Muscle layer of duodenum (tissue), 2 donors: ENCODE results near the gene SPANXN4.

Experiments
- H3K27ac ChIP-seq: one replicate; pipeline ENCODE4 v1.7.0; 2013; ENCODE audit warnings: mild to moderate bottlenecking, low read length
- H3K27me3 ChIP-seq: one replicate; pipeline ENCODE4 v1.7.0; 2013; ENCODE audit warnings: low read depth, mild to moderate bottlenecking, control low read depth, low read length
- H3K36me3 ChIP-seq, 2 donors: one replicate each; pipeline ENCODE4 v1.7.0; 2013; ENCODE audit warnings: low read length in 2 of 2, control low read depth in 1 of 2, mild to moderate bottlenecking in 1 of 2; ENCODE audit not compliant: insufficient read depth in 2 of 2, control insufficient read depth in 1 of 2
- H3K4me1 ChIP-seq, 2 donors: one replicate each; pipeline ENCODE4 v1.7.0; 2013; ENCODE audit warnings: low read length in 2 of 2, mild to moderate bottlenecking in 2 of 2, control low read depth in 1 of 2, moderate library complexity in 1 of 2; ENCODE audit not compliant: insufficient read depth in 2 of 2, control insufficient read depth in 1 of 2
- H3K4me3 ChIP-seq, 2 donors: one replicate each; pipeline ENCODE4 v1.7.0; 2013; ENCODE audit warnings: low read length in 2 of 2, low read depth in 1 of 2, mild to moderate bottlenecking in 1 of 2
- H3K9me3 ChIP-seq, 2 donors: one replicate each; pipeline ENCODE4 v1.7.0; 2013; ENCODE audit warnings: low read length in 2 of 2, control low read depth in 1 of 2, mild to moderate bottlenecking in 1 of 2; ENCODE audit not compliant: control insufficient read depth in 1 of 2
- donor health status: healthy.

The SPANXN4 gene, protein sequence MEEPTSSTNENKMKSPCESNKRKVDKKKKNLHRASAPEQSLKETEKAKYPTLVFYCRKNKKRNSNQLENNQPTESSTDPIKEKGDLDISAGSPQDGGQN

DNA sequence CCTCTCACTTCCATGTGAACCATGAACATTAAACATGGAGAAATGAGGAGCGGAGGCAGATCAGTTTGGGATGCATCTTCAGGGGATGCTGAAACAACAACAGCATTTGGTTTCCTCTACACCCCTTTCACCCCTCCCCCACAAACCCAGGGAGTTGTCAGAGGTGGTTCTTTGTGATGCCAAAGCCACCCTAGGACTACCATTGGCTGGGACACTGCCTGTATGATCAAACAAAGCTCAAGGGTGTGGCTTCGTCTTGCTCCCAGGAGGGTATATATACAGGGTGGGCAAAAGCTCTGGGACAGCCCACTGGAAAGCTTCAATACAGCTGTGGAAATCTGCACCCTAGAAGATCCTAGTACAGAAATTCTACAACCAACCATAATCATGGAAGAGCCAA, at the start of gene SPANXN4:
SPANXN4 (plus strand) TSS at position 301 of the 400 bp plus-strand sequence; CDS start at position 388, 87 bp downstream.
- Histone ChIP-seq H3K4me3 (no peak within 1 kb of the TSS), H3K4me1 (no peaks in the 10 kb centered on the region), H3K27ac (no peak within 1 kb of the TSS), H3K27me3 (no peaks in the 10 kb centered on the region), H3K36me3 (no peaks in the 10 kb centered on the region), H3K9me3 (no peaks in the 10 kb centered on the region)

DNA sequence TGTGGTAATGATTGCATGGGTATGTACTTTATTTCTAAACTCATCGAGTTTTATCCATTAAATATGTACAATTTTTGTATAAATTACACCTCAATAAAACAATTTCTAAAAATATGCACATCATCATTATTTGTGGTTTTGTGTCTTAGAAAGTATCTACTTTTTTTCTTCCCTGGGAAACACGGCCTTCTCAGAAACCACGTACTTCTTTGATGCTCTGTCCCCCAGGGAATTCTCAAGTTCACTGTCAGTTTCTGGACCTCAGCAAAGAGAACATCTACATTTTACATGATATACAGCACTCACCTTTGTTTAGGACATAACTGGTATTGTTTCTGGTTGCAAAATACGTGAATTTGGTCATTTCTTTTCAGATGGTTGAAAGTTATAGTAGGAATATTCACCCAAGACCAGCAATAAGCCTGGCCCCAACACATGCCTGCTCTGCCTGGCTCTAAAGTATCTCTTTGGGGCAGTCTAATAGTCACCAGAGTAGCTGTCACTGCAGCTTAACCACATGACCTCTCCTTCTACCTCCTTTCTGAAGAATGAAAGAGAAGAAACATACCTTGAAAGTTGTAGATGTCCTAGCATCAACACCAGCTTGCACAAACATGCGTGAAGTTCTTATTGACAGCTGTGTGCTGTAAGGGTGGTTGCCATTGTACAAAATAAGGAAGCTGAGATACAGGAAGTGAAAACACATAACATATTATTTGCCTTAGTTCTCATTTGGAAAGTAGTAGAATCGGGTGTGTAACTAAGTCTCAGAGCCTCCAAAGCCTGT, 48.4 kb upstream of the SPANXN4 start:
- H3K4me1 ChIP-seq: no peaks in the 10 kb centered on the region
- no peaks in the 10 kb centered on the region for H3K27me3 ChIP-seq
- H3K36me3 ChIP-seq: no peaks in the 10 kb centered on the region
- H3K9me3 ChIP-seq: no peaks in the 10 kb centered on the region
- no peak overlapping the region for H3K27ac ChIP-seq
- no peak overlapping the region for H3K4me3 ChIP-seq

DNA sequence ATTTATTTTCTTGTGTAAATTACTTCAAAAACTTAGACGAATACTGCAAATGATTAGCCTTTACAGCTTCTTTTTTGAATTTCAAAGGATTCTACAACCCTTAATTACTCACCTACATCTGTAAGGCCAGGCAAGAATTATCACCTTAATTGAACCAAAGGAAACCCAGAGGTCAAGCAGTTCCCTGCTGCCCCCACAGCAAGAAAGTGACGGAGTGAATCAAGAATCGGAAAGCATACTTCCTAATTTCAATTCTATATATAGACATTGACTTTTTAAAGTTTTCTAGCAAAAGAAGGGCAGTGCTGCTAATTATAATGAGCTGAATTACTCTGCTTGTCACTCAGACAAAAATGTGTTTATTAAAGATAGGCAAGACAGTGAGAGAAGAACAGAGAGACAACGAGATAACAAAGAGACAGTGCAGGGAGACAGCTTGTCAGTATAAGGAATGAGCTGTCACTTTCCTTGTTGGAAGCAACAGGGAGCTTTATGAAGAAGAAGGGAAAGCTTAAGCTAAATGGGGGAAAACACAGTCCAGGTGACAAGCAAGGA, 47.5 kb upstream of the SPANXN4 start:
- H3K27me3 ChIP-seq: no peaks in the 10 kb centered on the region

DNA sequence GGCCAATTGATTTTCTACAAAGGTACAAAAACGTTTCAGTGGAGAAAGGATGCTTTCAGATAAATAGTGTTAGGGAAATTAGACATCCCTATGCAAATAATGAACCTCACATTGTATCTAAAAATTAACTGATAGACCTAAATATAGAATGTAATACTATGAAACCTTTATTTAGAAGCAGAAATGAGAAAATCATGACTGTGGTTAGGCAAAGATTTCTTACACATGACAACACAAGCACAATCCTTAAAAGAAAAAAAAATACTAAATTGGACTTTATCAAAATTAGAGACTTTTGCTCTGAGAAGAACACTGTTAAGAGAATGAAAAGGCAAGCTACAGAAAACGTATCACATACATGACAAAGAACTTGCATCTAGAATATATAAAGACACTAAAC, 43.0 kb upstream of the SPANXN4 start:
- H3K4me3 ChIP-seq: no peak overlapping the region
- no peaks in the 10 kb centered on the region for H3K9me3 ChIP-seq
- no peaks in the 10 kb centered on the region for H3K4me1 ChIP-seq
- H3K27ac ChIP-seq: no peak overlapping the region
- no peaks in the 10 kb centered on the region for H3K36me3 ChIP-seq
- no peaks in the 10 kb centered on the region for H3K27me3 ChIP-seq

More for the DNA sequence above, 47.5 kb upstream of the SPANXN4 start:
- Histone ChIP-seq H3K4me1 (no peaks in the 10 kb centered on the region), H3K36me3 (no peaks in the 10 kb centered on the region), H3K9me3 (no peaks in the 10 kb centered on the region), H3K27ac (no peak overlapping the region), H3K4me3 (no peak overlapping the region)

DNA sequence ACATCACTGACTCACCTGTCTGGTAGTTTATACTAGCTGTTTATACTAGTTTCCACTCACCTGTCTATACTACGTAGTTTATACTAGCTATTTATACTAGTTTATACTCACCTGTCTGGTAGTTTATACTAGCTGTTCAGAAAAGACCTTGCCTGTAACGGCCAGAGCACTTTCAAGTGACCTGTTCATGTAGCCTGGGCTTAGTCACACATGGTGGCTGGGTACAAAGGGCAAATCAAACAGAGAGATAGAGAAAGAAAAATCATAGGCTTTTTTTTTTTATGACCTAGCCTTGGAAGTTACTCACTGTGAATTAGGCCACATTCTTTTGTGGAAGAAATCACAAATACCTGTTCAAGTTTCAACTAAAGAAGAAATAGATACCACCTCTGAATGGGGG, 30.7 kb upstream of the SPANXN4 start:
- H3K4me1 ChIP-seq: no peaks in the 10 kb centered on the region
- H3K4me3 ChIP-seq: no peak overlapping the region
- H3K27ac ChIP-seq: no peak overlapping the region
- no peaks in the 10 kb centered on the region for H3K36me3 ChIP-seq
- no peaks in the 10 kb centered on the region for H3K27me3 ChIP-seq
- H3K9me3 ChIP-seq: no peaks in the 10 kb centered on the region

DNA sequence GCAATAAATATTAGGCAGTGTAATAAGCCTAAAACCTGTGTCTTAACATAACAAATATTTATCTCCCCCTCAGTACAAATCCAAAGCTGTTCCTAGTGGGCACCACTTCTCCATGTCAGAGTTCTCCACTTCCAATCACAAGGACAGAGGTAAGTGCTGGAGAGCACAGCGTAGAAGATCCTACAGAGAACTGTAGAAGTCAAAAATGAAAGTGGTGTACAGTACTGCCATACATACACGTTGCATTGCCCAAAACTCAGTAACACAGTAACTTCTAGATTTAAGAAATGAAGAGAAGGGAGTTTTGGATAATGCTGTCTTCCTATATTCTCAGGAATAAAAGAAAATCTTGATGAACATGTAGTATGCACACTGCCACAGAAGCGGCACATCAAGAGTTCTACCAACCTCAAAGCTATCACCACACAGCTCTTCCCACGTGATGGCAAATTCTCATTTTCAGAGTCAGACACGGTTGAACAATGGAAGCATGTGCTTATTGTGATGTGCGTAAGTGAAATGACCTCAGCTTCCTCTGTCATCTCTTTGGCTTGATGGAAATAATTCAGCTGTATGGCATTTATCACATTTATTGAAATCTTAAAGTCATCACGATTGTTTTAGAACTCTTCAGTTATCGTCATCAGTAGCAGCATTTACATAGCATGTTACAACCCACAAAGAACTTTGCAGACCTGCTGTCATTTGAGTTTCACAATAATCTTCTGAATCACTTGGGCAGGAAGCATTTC, 27.1 kb upstream of the SPANXN4 start:
- no peaks in the 10 kb centered on the region for H3K36me3 ChIP-seq
- H3K9me3 ChIP-seq: no peaks in the 10 kb centered on the region
- no peak overlapping the region for H3K27ac ChIP-seq
- H3K4me3 ChIP-seq: no peak overlapping the region
- no peaks in the 10 kb centered on the region for H3K4me1 ChIP-seq
- no peaks in the 10 kb centered on the region for H3K27me3 ChIP-seq

- H3K4me3 ChIP-seq: no peak overlapping the region
- H3K9me3 ChIP-seq: no peaks in the 10 kb centered on the region
- H3K4me1 ChIP-seq: no peaks in the 10 kb centered on the region
- H3K36me3 ChIP-seq: no peaks in the 10 kb centered on the region
- H3K27ac ChIP-seq: no peak overlapping the region
- no peaks in the 10 kb centered on the region for H3K27me3 ChIP-seq
Measured at GRCh38 chrX:142999199-142999701, 26.5 kb upstream of the SPANXN4 start.

DNA sequence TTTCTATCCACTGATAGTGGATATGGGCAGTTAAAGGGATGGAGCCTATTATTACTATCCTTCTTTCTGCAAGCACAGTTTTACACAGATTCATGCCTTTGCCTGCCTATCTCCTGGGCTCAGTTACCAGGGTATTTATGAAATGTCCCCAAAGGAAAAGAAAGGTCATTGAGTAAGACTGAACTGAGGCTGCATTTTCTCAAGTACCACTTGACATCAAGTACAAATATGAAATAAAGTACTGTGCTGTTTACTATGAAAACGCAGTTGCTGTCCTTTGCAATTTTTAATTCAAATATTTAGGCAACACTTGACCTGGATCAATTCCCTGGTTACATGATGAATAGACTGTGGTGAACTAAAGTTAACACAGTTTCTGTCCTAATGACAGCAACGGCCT, 23.5 kb upstream of the SPANXN4 start:
- H3K36me3 ChIP-seq: no peaks in the 10 kb centered on the region
- H3K4me1 ChIP-seq: no peaks in the 10 kb centered on the region
- H3K4me3 ChIP-seq: no peak overlapping the region
- no peaks in the 10 kb centered on the region for H3K9me3 ChIP-seq
- no peak overlapping the region for H3K27ac ChIP-seq
- H3K27me3 ChIP-seq: no peaks in the 10 kb centered on the region

GRCh38 chrX:143017272-143017671, 8.5 kb upstream of the SPANXN4 start:
- Histone ChIP-seq H3K27ac (no peak overlapping the region), H3K4me1 (no peaks in the 10 kb centered on the region), H3K27me3 (no peaks in the 10 kb centered on the region), H3K9me3 (no peaks in the 10 kb centered on the region), H3K36me3 (no peaks in the 10 kb centered on the region), H3K4me3 (no peak overlapping the region)

DNA sequence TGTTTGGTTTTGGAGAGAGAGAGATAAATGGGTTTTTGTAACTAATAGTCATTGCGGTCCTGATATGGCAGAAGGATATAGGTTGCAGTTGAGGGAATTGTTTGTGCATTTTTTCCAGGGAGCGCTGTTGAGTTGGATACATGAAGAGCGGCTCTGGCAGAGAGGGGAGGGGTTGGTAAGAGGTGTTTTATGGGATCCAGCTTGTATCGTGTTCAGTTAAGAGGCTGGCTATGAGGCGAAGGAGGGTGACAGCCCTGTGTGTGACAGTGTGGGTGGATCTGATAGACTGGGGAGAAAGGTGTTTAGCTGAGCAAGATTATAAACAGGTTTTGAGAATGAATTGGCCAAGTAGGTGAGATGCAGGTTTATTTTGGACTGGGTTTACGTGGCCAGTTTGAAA, 1.5 kb downstream of the SPANXN4 start:
- H3K27ac ChIP-seq: no peak overlapping the region
- H3K9me3 ChIP-seq: no peaks in the 10 kb centered on the region
- no peaks in the 10 kb centered on the region for H3K4me1 ChIP-seq
- no peaks in the 10 kb centered on the region for H3K27me3 ChIP-seq
- no peak overlapping the region for H3K4me3 ChIP-seq
- H3K36me3 ChIP-seq: no peaks in the 10 kb centered on the region

GRCh38 chrX:143047511-143047910, 21.8 kb downstream of the SPANXN4 start:
- no peaks in the 10 kb centered on the region for H3K4me1 ChIP-seq
- H3K36me3 ChIP-seq: no peaks in the 10 kb centered on the region
- H3K27ac ChIP-seq: no peak overlapping the region
- no peak overlapping the region for H3K4me3 ChIP-seq
- H3K9me3 ChIP-seq: no peaks in the 10 kb centered on the region
- H3K27me3 ChIP-seq: no peaks in the 10 kb centered on the region
